Omental fat pad (tissue), 4 donors: ENCODE results near the gene SGPP1. TPM values are rescaled to one million over a fixed set of nuclear protein-coding genes. Genes with fewer than 3 reads are reported as not detected.

Experiments
- ATAC-seq: fragments of 150-250 bp; one replicate; pipeline ENCODE4 v1.9.1; 2016; ENCODE audit warnings: mild to moderate bottlenecking, moderate library complexity; ENCODE audit not compliant: low FRiP score
- DNase-seq: peaks from one replicate; pipeline ENCODE4 v3.0.0-alpha.2; 2019; ENCODE audit warnings: low spot score
- total RNA-seq, 4 donors: library from RNA; depleted of rRNA; stranded (reverse); fragments of >200 nt; gene quantifications; one replicate each; pipeline ENCODE4 v1.1.0, GENCODE V29; 2016
- TF ChIP-seq, protein P1 (sequence below), 3 donors: fragments of 450-650 bp; IDR thresholded peaks; one replicate each; pipeline ENCODE4 v1.5.1; 2016 to 2017; ENCODE audit warnings: antibody characterized with exemption in 3 of 3, mild to moderate bottlenecking in 3 of 3, moderate library complexity in 2 of 3

SGPP1 gene
- total RNA-seq: 10 to 100 TPM; 18.9 to 23.5 (median 21.1) TPM

DNA sequence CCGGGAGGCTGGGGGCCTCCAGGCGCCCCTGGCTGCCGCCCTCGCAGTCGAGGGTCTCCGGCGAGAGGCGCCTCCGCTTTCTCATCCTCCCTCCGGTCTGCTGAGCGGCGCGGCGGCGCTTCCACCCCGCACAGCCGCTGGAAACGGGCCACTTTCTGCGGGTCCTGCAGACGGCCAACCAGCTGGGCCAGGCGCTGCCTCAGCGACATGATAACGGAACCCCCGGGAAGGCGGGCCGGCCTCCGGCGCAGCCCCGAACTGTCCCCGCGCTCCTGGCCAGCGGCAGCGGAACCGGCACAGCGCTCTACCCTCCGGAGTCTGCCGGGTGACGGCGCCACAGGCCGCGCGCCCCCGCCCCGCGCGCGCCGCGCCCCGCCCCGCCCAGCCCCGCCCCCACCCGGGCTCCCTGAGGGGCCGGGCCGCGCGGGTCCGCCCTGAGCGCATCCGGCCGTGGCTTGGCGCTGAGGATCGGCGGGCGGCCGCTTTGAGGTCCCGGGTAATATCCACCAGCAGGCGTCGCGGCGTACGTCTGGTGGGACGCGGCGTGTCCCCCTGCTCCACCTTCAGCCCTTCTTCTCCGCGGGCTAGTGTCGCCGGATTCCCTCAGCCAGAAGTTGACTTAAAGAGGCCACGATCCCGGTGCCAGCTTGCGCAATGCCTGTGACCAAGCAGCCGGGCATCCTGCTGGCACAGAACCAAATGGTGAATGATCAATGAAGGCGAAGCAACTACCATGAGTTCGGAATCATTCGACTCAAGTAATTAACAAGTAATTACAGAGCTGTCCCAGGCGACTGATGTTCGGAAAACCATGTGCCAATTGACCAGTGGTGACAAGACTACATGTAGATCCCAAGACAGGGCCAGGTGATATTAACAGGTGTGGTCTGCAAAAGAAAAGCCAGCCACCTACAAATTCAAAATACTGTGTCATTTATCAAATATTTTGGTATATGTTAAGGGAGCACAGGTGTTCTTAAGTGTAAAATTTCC lies at the start of gene SGPP1:
Gene SGPP1 (minus strand): TSS at position 330 of the 993 bp plus-strand sequence. CDS start 121 bp downstream, at position 209.
- DNase-seq (peak; percentile 58), ATAC-seq (peak; percentile 97)
- TF ChIP-seq, protein P1, sequence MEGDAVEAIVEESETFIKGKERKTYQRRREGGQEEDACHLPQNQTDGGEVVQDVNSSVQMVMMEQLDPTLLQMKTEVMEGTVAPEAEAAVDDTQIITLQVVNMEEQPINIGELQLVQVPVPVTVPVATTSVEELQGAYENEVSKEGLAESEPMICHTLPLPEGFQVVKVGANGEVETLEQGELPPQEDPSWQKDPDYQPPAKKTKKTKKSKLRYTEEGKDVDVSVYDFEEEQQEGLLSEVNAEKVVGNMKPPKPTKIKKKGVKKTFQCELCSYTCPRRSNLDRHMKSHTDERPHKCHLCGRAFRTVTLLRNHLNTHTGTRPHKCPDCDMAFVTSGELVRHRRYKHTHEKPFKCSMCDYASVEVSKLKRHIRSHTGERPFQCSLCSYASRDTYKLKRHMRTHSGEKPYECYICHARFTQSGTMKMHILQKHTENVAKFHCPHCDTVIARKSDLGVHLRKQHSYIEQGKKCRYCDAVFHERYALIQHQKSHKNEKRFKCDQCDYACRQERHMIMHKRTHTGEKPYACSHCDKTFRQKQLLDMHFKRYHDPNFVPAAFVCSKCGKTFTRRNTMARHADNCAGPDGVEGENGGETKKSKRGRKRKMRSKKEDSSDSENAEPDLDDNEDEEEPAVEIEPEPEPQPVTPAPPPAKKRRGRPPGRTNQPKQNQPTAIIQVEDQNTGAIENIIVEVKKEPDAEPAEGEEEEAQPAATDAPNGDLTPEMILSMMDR (IDR thresholded peaks at IDR 0.05): no peak

GRCh38 chr14:63777024-63777423 lies 49.2 kb upstream of the SGPP1 start:
- no peak for DNase-seq
- TF ChIP-seq, protein P1 (IDR thresholded peaks at IDR 0.05): no peak
- ATAC-seq: no peak

- TF ChIP-seq, protein P1 (IDR thresholded peaks at IDR 0.05): no peak
- DNase-seq: no peak
- no peak for ATAC-seq
Observed at GRCh38 chr14:63773504-63773903, 45.6 kb upstream of the SGPP1 start.

- DNase-seq: no peak
- no peak for ATAC-seq
- TF ChIP-seq, protein P1 (IDR thresholded peaks at IDR 0.05): no peak
Observed at GRCh38 chr14:63770187-63770807, 42.4 kb upstream of the SGPP1 start.

GRCh38 chr14:63766611-63767010 lies 38.7 kb upstream of the SGPP1 start:
- no peak for ATAC-seq
- DNase-seq: no peak
- TF ChIP-seq, protein P1 (IDR thresholded peaks at IDR 0.05): no peak

- ATAC-seq (no peak), DNase-seq (no peak)
- TF ChIP-seq, protein P1 (IDR thresholded peaks at IDR 0.05): no peak
Observed at GRCh38 chr14:63764620-63765139, 36.8 kb upstream of the SGPP1 start.
